Mesenchymal stem cell (in vitro differentiated cells and primary cell): ENCODE data around the gene FAM110A.

Experiments used
- DNase-seq: peaks from one replicate; pipeline ENCODE4 v3.0.0-alpha.2; 2013
- H2AFZ ChIP-seq: one replicate; pipeline ENCODE4 v1.6.1; 2013; ENCODE audit warnings: low read depth, mild to moderate bottlenecking, control low read depth, inconsistent platforms, low read length, moderate library complexity
- H2AK5ac ChIP-seq: 2 replicates; pipeline ENCODE4 v1.6.1; 2013; ENCODE audit warnings: low read length, moderate library complexity, mild to moderate bottlenecking, inconsistent platforms; ENCODE audit not compliant: severe bottlenecking
- H2BK120ac ChIP-seq: one replicate; pipeline ENCODE4 v1.6.1; 2013; ENCODE audit warnings: low read depth, mild to moderate bottlenecking, inconsistent platforms, low read length, moderate library complexity
- H2BK12ac ChIP-seq, 2 experiments: one replicate each; pipeline ENCODE4 v1.6.1; 2013; ENCODE audit warnings: inconsistent platforms in 2 of 2, low read length in 2 of 2, mild to moderate bottlenecking in 2 of 2, moderate library complexity in 2 of 2, control low read depth in 1 of 2
- H2BK15ac ChIP-seq: one replicate; pipeline ENCODE4 v1.6.1; 2013; ENCODE audit warnings: mild to moderate bottlenecking, low read depth, inconsistent platforms; ENCODE audit not compliant: poor library complexity, severe bottlenecking
- H2BK5ac ChIP-seq: 2 replicates; pipeline ENCODE4 v1.6.1; 2013; ENCODE audit warnings: low read depth, mild to moderate bottlenecking, low read length, control low read depth, inconsistent platforms; ENCODE audit not compliant: poor library complexity, severe bottlenecking
- H3K14ac ChIP-seq, 2 experiments: one replicate each; pipeline ENCODE4 v1.6.1; 2013; ENCODE audit warnings: inconsistent platforms in 2 of 2, low read length in 2 of 2, control low read depth in 1 of 2, mild to moderate bottlenecking in 1 of 2, moderate library complexity in 1 of 2
- H3K18ac ChIP-seq, 2 experiments: one replicate each; pipeline ENCODE4 v1.6.1; 2013; ENCODE audit warnings: inconsistent platforms in 2 of 2, low read length in 2 of 2, control low read depth in 1 of 2, low read depth in 1 of 2, mild to moderate bottlenecking in 1 of 2
- H3K23ac ChIP-seq, 2 experiments: one replicate each; pipeline ENCODE4 v1.6.1; 2013; ENCODE audit warnings: inconsistent platforms in 2 of 2, low read length in 2 of 2, mild to moderate bottlenecking in 2 of 2, moderate library complexity in 2 of 2, control low read depth in 1 of 2
- H3K27ac ChIP-seq: 2 replicates; pipeline ENCODE4 v1.5.1; 2013; ENCODE audit warnings: mild to moderate bottlenecking, moderate library complexity, low read length, control low read depth, inconsistent platforms; ENCODE audit not compliant: poor library complexity, severe bottlenecking
- H3K27me3 ChIP-seq, 2 experiments: 2 replicates each; pipeline versions ENCODE4 v1.6.1 to v1.7.0; 2013; ENCODE audit warnings: low read length in 2 of 2, mild to moderate bottlenecking in 2 of 2, moderate library complexity in 2 of 2, control low read depth in 1 of 2, inconsistent platforms in 1 of 2; ENCODE audit not compliant: control insufficient read depth in 1 of 2, insufficient read depth in 1 of 2
- H3K36me3 ChIP-seq, 2 experiments: 2 replicates each; pipeline versions ENCODE4 v1.6.1 to v1.7.0; 2013; ENCODE audit warnings: low read length in 2 of 2, control low read depth in 1 of 2, inconsistent platforms in 1 of 2, low read depth in 1 of 2, mild to moderate bottlenecking in 1 of 2; ENCODE audit not compliant: insufficient read depth in 2 of 2, control insufficient read depth in 1 of 2
- H3K4ac ChIP-seq, 2 experiments: one replicate each; pipeline ENCODE4 v1.6.1; 2013; ENCODE audit warnings: inconsistent platforms in 2 of 2, low read length in 2 of 2, mild to moderate bottlenecking in 2 of 2, moderate library complexity in 2 of 2, control low read depth in 1 of 2, low read depth in 1 of 2
- H3K4me1 ChIP-seq: 2 replicates; pipeline ENCODE4 v1.6.1; 2013; ENCODE audit warnings: low read depth, low read length, control low read depth; ENCODE audit not compliant: control insufficient read depth, insufficient read depth
- H3K4me2 ChIP-seq: 2 replicates; pipeline ENCODE4 v1.6.1; 2013; ENCODE audit warnings: low read length, mild to moderate bottlenecking, inconsistent platforms; ENCODE audit not compliant: poor library complexity, severe bottlenecking
- H3K4me3 ChIP-seq, 2 experiments: 2 replicates each; pipeline versions ENCODE4 v1.5.1 to v1.7.0; 2013; ENCODE audit warnings: low read length in 2 of 2, mild to moderate bottlenecking in 2 of 2, control low read depth in 1 of 2, low read depth in 1 of 2; ENCODE audit not compliant: insufficient read depth in 1 of 2
- H3K79me1 ChIP-seq: replicated peaks from 2 replicates; pipeline ENCODE4 v1.6.1; 2013; ENCODE audit warnings: mild to moderate bottlenecking, control low read depth, low read length, inconsistent platforms; ENCODE audit not compliant: poor library complexity, severe bottlenecking
- H3K9ac ChIP-seq: 2 replicates; pipeline ENCODE4 v1.7.0; 2013; ENCODE audit warnings: mild to moderate bottlenecking, low read length, moderate library complexity
- H3K9me3 ChIP-seq: 2 replicates; pipeline ENCODE4 v1.7.0; 2013; ENCODE audit warnings: mild to moderate bottlenecking, low read length; ENCODE audit not compliant: control insufficient read depth
- H4K8ac ChIP-seq: one replicate; pipeline ENCODE4 v1.6.1; 2013; ENCODE audit warnings: inconsistent platforms, mild to moderate bottlenecking, low read length, moderate library complexity
- H4K91ac ChIP-seq: one replicate; pipeline ENCODE4 v1.6.1; 2013; ENCODE audit warnings: mild to moderate bottlenecking, low read length, inconsistent platforms
- WGBS: methylation state at CpG from one replicate; pipeline ENCODE4 v1.1.7; 2013; ENCODE audit warnings: mixed read lengths; 5-methylcytosine and 5-hydroxymethylcytosine counted together

Gene FAM110A

GRCh38 chr20:889106-889505 is 55.6 kb downstream of the FAM110A start:
- peaks cover 53 to 64% of the 10 kb centered on the region in 2 experiments for H3K27me3 ChIP-seq
- H3K79me1 ChIP-seq: no peaks in the 10 kb centered on the region
- no peak overlapping the region for H3K9ac ChIP-seq
- no peak overlapping the region for H3K4me3 ChIP-seq
- H2AK5ac ChIP-seq: no peak overlapping the region
- WGBS: 89% methylated on average over 5 of the region's 5 CpGs
- no peak overlapping the region for H2BK120ac ChIP-seq
- no peak overlapping the region for H3K27ac ChIP-seq
- no peak overlapping the region for H3K14ac ChIP-seq
- no peak for DNase-seq
- H3K4ac ChIP-seq: no peak overlapping the region
- H3K36me3 ChIP-seq: peaks cover 0 to 3% of the 10 kb centered on the region in 2 experiments
- no peak overlapping the region for H2BK15ac ChIP-seq
- no peak overlapping the region for H3K18ac ChIP-seq
- H2AFZ ChIP-seq: no peak overlapping the region
- H4K91ac ChIP-seq: no peak overlapping the region
- no peaks in the 10 kb centered on the region for H3K9me3 ChIP-seq
- H3K23ac ChIP-seq: no peak overlapping the region
- no peak overlapping the region for H2BK5ac ChIP-seq
- H2BK12ac ChIP-seq: no peak overlapping the region
- no peak overlapping the region for H3K4me2 ChIP-seq
- peaks cover 13% of the 10 kb centered on the region for H3K4me1 ChIP-seq
- H4K8ac ChIP-seq: no peak overlapping the region

GRCh38 chr20:889932-890463 is 56.5 kb downstream of the FAM110A start:
- peaks cover 11% of the 10 kb centered on the region for H3K4me1 ChIP-seq
- no peaks in the 10 kb centered on the region for H3K9me3 ChIP-seq
- no peak overlapping the region for H3K18ac ChIP-seq
- WGBS: 73% methylated on average over 10 of the region's 10 CpGs
- no peaks in the 10 kb centered on the region for H3K79me1 ChIP-seq
- H2BK5ac ChIP-seq: no peak overlapping the region
- no peak overlapping the region for H4K8ac ChIP-seq
- H3K27me3 ChIP-seq: peaks cover 44 to 62% of the 10 kb centered on the region in 2 experiments
- H2BK15ac ChIP-seq: no peak overlapping the region
- H4K91ac ChIP-seq: no peak overlapping the region
- H3K4me3 ChIP-seq: no peak overlapping the region
- H3K14ac ChIP-seq: no peak overlapping the region
- no peak overlapping the region for H3K9ac ChIP-seq
- H3K36me3 ChIP-seq: peaks cover 0 to 2% of the 10 kb centered on the region in 2 experiments
- H3K27ac ChIP-seq: no peak overlapping the region
- no peak for DNase-seq
- H2AFZ ChIP-seq: no peak overlapping the region
- H3K4me2 ChIP-seq: no peak overlapping the region
- H3K23ac ChIP-seq: no peak overlapping the region
- no peak overlapping the region for H2BK12ac ChIP-seq
- no peak overlapping the region for H3K4ac ChIP-seq
- H2AK5ac ChIP-seq: no peak overlapping the region
- H2BK120ac ChIP-seq: no peak overlapping the region

- no peak overlapping the region for H3K9ac ChIP-seq
- no peak overlapping the region for H3K23ac ChIP-seq
- 74% methylated on average over 6 of the region's 6 CpGs for WGBS
- H2BK5ac ChIP-seq: no peak overlapping the region
- no peak overlapping the region for H4K91ac ChIP-seq
- no peak overlapping the region for H3K4me3 ChIP-seq
- H3K27me3 ChIP-seq: peaks cover 37 to 58% of the 10 kb centered on the region in 2 experiments
- H4K8ac ChIP-seq: no peak overlapping the region
- DNase-seq: no peak
- H3K14ac ChIP-seq: no peak overlapping the region
- H3K18ac ChIP-seq: no peak overlapping the region
- H3K4ac ChIP-seq: no peak overlapping the region
- no peak overlapping the region for H2AFZ ChIP-seq
- no peaks in the 10 kb centered on the region for H3K79me1 ChIP-seq
- H3K9me3 ChIP-seq: no peaks in the 10 kb centered on the region
- peaks cover 9% of the 10 kb centered on the region for H3K4me1 ChIP-seq
- H3K36me3 ChIP-seq: no peaks in the 10 kb centered on the region
- no peak overlapping the region for H3K4me2 ChIP-seq
- H2BK120ac ChIP-seq: no peak overlapping the region
- H2AK5ac ChIP-seq: no peak overlapping the region
- H2BK15ac ChIP-seq: no peak overlapping the region
- H2BK12ac ChIP-seq: no peak overlapping the region
- H3K27ac ChIP-seq: no peak overlapping the region
These were observed 57.1 kb downstream of the FAM110A start for GRCh38 chr20:890666-891057.

DNA sequence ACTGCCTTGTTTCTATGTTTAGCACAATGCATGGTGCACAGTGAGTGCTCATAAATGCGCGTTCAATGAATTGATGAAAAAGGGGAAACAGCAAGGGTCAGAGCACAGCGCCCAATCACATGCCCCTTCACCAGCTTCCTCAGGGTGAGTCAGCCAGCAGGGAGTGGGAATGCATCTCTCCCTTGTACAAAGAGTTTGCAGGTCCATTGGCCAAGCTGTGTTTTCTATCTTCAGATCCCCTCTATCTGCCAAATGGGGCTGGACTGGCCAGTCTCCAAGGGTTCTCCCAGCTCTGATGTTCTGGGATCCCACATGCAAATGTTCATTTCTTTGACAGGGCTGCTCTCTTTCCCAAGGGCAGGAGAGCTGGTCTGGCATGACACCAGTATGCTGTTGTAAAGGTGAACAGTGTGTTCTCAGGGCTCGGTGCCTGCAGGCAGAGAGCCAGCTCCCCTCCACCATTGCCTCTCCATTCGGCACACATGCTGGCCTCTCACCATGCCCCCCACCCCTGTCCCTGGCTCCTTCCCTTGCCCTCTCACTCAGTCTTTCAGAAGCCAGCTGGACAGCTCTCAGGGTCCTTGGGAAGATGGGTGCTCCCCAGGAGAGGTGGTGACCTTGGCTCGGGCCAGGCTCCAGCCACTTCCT is 57.7 kb downstream of the FAM110A start:
- no peak for DNase-seq
- Histone ChIP-seq H3K14ac (no peak overlapping the region), H2BK15ac (no peak overlapping the region), H2BK120ac (no peak overlapping the region), H3K79me1 (no peaks in the 10 kb centered on the region), H2BK5ac (no peak overlapping the region), H4K91ac (no peak overlapping the region), H3K27me3 (peaks cover 35 to 53% of the 10 kb centered on the region in 2 experiments), H3K4me3 (no peak overlapping the region), H3K27ac (no peak overlapping the region), H3K4me2 (no peak overlapping the region), H2BK12ac (no peak overlapping the region), H2AFZ (no peak overlapping the region), H3K36me3 (no peaks in the 10 kb centered on the region), H3K9me3 (no peaks in the 10 kb centered on the region), H3K4ac (no peak overlapping the region), H2AK5ac (no peak overlapping the region), H4K8ac (no peak overlapping the region), H3K9ac (no peak overlapping the region), H3K18ac (no peak overlapping the region), H3K4me1 (peaks cover 9% of the 10 kb centered on the region), H3K23ac (no peak overlapping the region)
- WGBS: 85% methylated on average over 6 of the region's 6 CpGs
